OCI-LY7 (cell line): Measurements from ENCODE around the gene DGKZ.

Experiments
- CTCF ChIP-seq: fragments of 200-600 bp; sonication (generic); conservative IDR thresholded peaks from 2 replicates; pipeline ENCODE4 v1.5.1; 2014; ENCODE audit warnings: mild to moderate bottlenecking, antibody characterized with exemption, low read length, moderate library complexity, mixed read lengths
- EZH2phosphoT487 ChIP-seq: fragments of 200-600 bp; sonication (generic); IDR thresholded peaks from 2 replicates; pipeline ENCODE4 v1.6.1; 2018; ENCODE audit warnings: low read depth, borderline replicate concordance, mild to moderate bottlenecking, mixed run types, antibody characterized with exemption, low read length, moderate library complexity, mixed read lengths

DNA sequence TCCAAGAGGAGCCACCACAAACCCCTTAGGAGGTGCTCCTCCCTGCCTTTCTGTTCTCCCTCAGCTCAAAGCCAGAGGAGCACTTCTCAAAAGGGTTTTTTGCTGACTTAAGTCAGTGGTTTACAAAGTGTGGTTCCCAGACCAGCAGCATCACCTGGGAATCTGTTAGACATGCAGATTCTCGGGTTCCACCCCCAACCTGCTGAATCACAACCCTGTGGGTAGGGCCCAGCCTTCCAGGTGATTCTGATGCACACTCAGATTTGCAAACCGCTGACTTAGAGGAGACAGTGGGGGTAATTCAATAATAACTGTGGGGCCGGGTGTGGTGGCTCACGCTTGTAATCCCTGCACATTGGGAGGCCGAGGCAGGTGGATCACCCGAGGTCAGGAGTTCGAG, 47.0 kb upstream of the DGKZ start:
- TF ChIP-seq CTCF (no peak), EZH2phosphoT487 (no peak)
